Skeletal muscle satellite cell (primary cell): ENCODE results near the gene DOK4.
"Not testable (repeated sequence)": the region's sequence is repeated elsewhere in the genome, so short reads cannot be mapped to it uniquely, and the experiment has no call there.

Experiments
- H3K27me3 ChIP-seq: 2 replicates; pipeline ENCODE4 v1.7.0; 2013; ENCODE audit warnings: low read length; ENCODE audit not compliant: control insufficient read depth, insufficient read depth
- H3K36me3 ChIP-seq: 2 replicates; pipeline ENCODE4 v1.7.0; 2013; ENCODE audit warnings: mild to moderate bottlenecking, control low read depth, low read length; ENCODE audit not compliant: insufficient read depth
- H3K4me1 ChIP-seq: 2 replicates; pipeline ENCODE4 v1.7.0; 2013; ENCODE audit warnings: low read length; ENCODE audit not compliant: control insufficient read depth, insufficient read depth
- H3K4me2 ChIP-seq: 2 replicates; pipeline ENCODE4 v1.7.0; 2013; ENCODE audit warnings: mild to moderate bottlenecking, low read length
- H3K4me3 ChIP-seq: 2 replicates; pipeline ENCODE4 v1.7.0; 2013; ENCODE audit warnings: low read length
- H3K9ac ChIP-seq: 2 replicates; pipeline ENCODE4 v1.7.0; 2013; ENCODE audit warnings: mild to moderate bottlenecking, low read depth, low read length, moderate library complexity
- H3K9me3 ChIP-seq: replicated peaks from 2 replicates; pipeline ENCODE4 v1.7.0; 2013; ENCODE audit warnings: mild to moderate bottlenecking, control low read depth, low read length

The DOK4 gene

DNA sequence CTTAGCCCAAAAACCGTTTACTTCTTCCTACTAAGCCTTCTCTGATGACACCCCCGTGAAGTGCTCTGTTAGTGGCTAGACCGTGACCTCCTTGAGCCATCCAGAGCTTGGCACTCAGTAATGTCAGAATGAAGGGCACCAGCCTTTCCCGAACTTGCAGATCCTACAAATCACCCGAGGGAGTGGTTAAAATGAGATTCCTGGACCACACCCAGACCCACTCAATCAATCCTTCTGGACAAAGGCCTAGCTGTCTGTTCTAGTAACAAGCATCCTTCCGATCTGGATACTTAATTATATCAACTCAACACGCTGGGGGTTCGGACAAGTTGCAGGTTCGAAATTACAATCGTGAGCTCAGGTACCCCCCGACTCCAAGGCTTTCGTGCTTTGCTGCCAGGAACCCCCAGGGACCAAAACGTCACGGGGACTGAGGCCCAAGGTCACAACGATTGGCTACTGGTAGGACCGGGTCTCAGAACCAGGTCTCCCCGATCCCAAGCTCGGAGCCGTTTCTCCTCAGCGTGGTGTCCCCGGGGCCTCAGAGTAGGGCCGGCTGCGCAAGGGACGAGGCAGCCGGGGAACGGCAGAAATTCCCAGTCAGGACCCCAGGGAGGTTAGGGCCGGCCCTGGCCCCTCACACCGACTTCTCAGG, 39.6 kb downstream of the DOK4 start:
- no peaks in the 10 kb centered on the region for H3K9me3 ChIP-seq
- peak overlapping the region; percentile 98 for H3K9ac ChIP-seq
- peak overlapping the region; percentile 81 for H3K4me2 ChIP-seq
- H3K27me3 ChIP-seq = no peaks in the 10 kb centered on the region
- peak overlapping the region; percentile 96 for H3K4me3 ChIP-seq
- peaks cover 16% of the 10 kb centered on the region for H3K4me1 ChIP-seq
- H3K36me3 ChIP-seq = no peaks in the 10 kb centered on the region

DNA sequence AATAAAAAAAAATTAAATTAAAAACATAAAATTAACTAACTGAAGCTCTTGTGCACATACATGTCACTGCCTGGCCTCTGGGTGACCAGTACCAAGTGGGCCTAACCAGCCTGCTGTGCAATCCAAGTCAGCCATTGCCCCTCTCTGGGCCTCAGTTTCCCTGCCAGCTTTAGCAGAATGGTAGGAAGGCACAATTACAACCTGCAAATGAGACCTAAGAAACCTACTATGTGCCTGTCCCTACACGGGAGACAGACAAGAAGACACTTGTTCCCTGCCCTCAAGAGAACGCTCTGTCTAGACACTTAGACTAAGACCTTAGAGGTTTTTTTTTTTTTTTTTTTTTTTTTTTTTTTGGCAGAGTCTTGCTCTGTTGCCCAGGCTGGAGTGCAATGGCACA, 40.8 kb downstream of the DOK4 start:
- H3K9me3 ChIP-seq = no peaks in the 10 kb centered on the region
- H3K36me3 ChIP-seq = peaks cover 4% of the 10 kb centered on the region
- H3K4me1 ChIP-seq = peaks cover 16% of the 10 kb centered on the region
- H3K9ac ChIP-seq = no peak overlapping the region
- no peak overlapping the region for H3K4me2 ChIP-seq
- no peaks in the 10 kb centered on the region for H3K27me3 ChIP-seq
- no peak overlapping the region for H3K4me3 ChIP-seq

DNA sequence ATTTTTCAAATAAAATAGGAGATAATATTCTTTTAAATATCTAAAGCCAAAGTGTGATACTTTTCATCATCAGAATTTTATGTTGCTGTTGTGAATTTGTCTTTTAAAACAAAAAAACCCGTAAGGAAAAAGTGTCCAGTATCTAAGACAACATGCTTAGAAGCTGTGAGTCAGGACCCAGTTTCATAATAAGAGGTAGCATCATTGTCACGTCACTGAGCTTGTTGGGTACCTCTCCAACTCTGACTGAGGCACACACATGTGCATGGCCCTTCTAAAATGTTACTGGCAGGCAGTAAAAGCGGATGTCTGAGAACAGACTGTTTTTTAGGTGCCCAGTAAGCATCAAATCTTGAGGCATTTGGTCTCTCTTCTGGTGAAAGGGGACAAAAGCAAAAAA, 41.6 kb downstream of the DOK4 start:
- Histone ChIP-seq H3K4me2 (no peak overlapping the region), H3K36me3 (peaks cover 10% of the 10 kb centered on the region), H3K9ac (no peak overlapping the region), H3K9me3 (no peaks in the 10 kb centered on the region), H3K27me3 (no peaks in the 10 kb centered on the region), H3K4me1 (peaks cover 16% of the 10 kb centered on the region), H3K4me3 (no peak overlapping the region)

DNA sequence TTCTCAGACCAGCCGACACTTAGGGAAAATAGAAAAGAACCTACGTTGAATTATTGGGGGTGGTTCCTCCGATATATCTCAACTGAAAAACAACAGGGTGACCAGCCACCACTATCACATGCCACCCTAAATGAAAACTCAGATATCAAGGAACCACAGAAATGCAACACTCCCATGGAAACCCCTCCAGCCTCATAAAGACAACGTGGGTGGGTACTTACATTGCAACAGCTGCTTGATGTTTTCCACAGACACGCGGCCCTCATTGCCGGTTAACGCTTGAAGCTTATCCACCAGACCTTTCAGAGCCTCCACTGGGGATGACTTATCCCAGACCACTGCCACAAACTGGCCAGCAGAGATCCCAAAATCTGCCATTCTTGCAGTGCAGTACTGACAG, 45.7 kb downstream of the DOK4 start:
- not testable (repeated sequence) for H3K4me3 ChIP-seq, H3K9ac ChIP-seq, H3K27me3 ChIP-seq, H3K4me2 ChIP-seq, H3K9me3 ChIP-seq
- Histone ChIP-seq H3K4me1 (peaks cover 11% of the 10 kb centered on the region), H3K36me3 (peaks cover 25% of the 10 kb centered on the region)

DNA sequence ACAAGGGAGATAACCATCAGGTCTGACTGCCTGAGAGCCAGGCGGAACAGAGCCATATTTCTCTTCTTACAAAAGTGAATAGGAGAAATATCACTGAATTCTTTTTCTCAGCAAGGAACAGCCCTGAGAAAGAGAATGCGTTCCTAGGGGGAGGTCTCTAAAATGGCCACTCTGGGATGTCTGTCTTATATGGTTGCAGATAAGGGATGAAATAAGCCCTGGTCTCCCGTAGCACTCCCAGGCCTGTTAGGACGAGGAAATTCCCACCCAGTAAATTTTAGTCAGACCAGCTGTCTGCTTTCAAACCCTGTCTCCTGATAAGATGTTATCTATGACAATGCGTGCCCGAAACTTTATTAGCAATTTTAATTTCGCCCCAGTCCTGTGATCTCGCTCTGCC, 46.3 kb downstream of the DOK4 start:
- not testable (repeated sequence) for H3K4me3 ChIP-seq, H3K4me1 ChIP-seq
- peaks cover 28% of the 10 kb centered on the region for H3K36me3 ChIP-seq

DNA sequence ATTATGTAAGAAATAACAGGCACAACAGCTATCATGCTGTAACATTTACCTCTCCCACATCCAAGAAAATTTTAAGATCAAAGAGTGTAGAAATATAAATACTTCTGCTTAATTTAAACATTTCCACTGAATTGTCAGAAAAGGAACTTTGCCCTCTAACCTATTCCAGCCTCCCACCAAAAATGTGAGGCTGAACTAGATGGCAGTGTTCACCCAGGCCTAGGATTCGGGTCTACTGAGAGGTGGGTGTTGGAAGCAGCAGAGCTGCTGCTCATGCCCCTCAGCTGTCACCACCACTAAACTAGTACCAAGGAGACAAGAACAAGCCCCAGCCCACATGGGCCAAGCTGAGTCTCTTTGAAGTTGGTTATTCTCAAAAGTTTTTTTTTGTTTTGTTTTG, 50.5 kb downstream of the DOK4 start:
- no peaks in the 10 kb centered on the region for H3K27me3 ChIP-seq
- H3K36me3 ChIP-seq = peaks cover 65% of the 10 kb centered on the region
- H3K4me1 ChIP-seq = no peaks in the 10 kb centered on the region
- H3K9ac ChIP-seq = no peak overlapping the region
- H3K4me3 ChIP-seq = no peak overlapping the region
- no peak overlapping the region for H3K4me2 ChIP-seq
- H3K9me3 ChIP-seq = no peaks in the 10 kb centered on the region

More for the DNA sequence above, 46.3 kb downstream of the DOK4 start:
- H3K9me3 ChIP-seq, H3K9ac ChIP-seq, H3K4me2 ChIP-seq, H3K27me3 ChIP-seq: not testable (repeated sequence)

DNA sequence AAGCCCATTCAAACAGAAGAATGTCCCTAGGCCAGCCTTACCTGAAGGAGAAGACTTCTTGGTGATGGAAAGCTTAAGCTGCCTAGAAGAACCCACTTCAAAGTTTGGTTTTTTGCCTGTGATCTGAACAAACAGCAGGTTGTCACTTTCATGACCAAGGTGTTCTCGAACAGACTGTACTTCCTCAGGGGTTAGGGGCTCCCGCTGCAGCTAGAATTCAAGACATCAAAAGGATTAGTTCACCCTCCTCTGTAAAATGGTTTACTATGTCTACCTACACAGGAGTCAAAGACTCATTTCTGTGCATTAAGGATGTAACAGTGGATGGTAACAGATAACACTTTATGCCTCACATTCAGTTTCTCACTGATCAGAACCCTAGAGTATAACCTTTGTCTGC, 52.3 kb downstream of the DOK4 start:
- Histone ChIP-seq H3K4me2 (no peak overlapping the region), H3K4me3 (no peak overlapping the region), H3K9me3 (no peaks in the 10 kb centered on the region), H3K27me3 (no peaks in the 10 kb centered on the region), H3K9ac (no peak overlapping the region), H3K36me3 (peaks cover 67% of the 10 kb centered on the region), H3K4me1 (no peaks in the 10 kb centered on the region)

DNA sequence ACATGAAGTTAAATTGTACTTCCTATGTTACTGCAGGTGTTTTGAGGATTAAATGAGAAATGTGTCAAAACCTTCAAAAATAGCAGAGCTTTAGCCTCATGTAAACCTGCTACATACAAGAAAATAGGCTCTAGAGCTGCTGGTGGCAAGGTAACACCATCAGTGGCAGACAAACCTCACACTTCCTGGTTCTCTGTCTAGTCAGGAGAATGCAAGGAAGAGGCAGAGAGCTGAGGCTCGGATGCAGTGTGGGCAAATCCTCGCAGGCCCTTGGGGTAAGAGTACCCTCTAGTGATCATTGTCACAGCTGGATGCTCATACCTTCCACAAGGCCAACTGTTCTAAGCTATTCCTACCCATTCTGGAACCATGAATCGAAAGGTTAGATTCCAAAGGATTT, 53.3 kb downstream of the DOK4 start:
- Histone ChIP-seq H3K4me2 (no peak overlapping the region), H3K9me3 (no peaks in the 10 kb centered on the region), H3K9ac (no peak overlapping the region), H3K27me3 (no peaks in the 10 kb centered on the region), H3K4me1 (no peaks in the 10 kb centered on the region), H3K4me3 (no peak overlapping the region), H3K36me3 (peaks cover 66% of the 10 kb centered on the region)

DNA sequence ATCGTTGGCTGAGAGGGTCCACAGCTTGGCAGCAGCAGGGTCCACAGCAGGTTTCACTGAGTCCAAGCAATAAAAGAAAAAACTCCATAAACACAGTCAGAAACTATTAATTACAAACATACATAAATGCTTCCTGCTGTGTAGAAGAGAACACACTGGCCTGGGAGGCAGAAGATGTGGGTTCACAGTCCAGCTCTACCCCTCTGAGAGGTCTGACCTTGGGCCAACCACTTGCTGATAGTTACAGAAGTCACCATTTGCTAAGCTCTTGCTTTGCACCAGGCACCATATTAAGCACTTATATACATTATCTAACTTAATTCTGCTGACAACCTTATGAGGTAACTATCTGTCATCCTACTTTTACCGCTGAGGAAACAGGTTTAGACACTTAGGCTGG, 53.8 kb downstream of the DOK4 start:
- Histone ChIP-seq H3K4me3 (no peak overlapping the region), H3K9me3 (no peaks in the 10 kb centered on the region), H3K4me2 (no peak overlapping the region), H3K27me3 (no peaks in the 10 kb centered on the region), H3K4me1 (no peaks in the 10 kb centered on the region), H3K36me3 (peaks cover 69% of the 10 kb centered on the region), H3K9ac (no peak overlapping the region)

DNA sequence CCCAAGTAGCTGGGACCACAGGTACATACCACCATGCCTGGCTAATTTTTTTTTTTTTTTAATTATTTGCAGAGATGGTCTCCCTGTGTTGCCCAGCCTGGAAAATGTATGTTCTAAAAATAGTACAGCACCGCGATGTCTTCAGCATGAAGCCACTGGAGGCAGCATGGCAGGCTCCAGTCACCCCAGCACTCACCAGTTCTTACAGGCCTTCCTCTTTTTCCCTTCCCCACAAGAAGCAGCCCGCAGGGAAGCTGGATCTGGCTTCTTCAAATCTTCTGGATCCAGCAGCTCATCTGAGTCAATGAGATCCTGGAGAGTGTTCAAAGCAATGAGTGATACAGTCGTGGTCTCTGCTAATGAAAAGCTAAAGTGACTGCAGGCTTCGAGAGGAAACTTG, 55.3 kb downstream of the DOK4 start:
- no peaks in the 10 kb centered on the region for H3K9me3 ChIP-seq
- H3K27me3 ChIP-seq = no peaks in the 10 kb centered on the region
- H3K36me3 ChIP-seq = peaks cover 73% of the 10 kb centered on the region
- no peaks in the 10 kb centered on the region for H3K4me1 ChIP-seq
- no peak overlapping the region for H3K4me2 ChIP-seq
- no peak overlapping the region for H3K9ac ChIP-seq
- no peak overlapping the region for H3K4me3 ChIP-seq

DNA sequence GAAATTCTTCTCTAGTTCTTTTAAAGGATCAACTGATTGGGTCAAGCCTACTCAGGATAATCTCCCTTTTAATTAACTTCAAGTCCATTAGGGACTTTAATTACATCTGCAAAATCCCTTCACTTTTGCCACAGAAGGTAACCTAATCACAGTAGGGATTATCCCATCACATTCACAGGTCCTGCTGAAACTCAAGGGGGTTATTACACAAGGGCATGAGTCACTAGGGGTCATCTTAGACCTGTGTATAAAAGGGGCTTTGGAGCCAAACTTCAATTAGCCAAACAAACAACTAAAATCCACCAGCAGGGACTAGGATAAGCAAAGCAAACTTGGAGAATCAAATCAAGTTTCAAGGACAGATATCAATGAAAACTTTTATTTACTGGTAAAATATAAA, 58.5 kb downstream of the DOK4 start:
- Histone ChIP-seq H3K27me3 (no peaks in the 10 kb centered on the region), H3K4me3 (no peak overlapping the region), H3K9ac (no peak overlapping the region), H3K4me2 (no peak overlapping the region), H3K9me3 (no peaks in the 10 kb centered on the region), H3K4me1 (no peaks in the 10 kb centered on the region), H3K36me3 (peaks cover 51% of the 10 kb centered on the region)

DNA sequence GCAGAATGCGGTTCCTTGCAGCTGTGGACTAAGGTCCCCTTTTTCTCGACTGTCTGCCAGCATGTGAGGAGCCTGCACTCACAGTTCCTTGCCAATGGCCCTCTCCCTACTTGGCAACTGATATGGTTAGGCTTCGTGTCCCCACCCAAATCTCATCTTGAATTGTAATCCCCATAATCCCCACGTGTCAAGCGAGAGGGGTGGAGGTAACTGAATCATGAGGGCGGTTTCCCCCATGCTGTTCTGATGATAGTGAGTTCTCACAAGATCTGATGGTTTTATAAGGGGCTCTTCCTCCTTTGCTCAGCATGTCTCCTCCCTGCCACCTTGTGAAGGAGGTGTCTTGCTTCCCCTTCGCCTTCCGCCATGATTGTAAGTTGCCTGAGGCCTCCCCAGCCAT, 59.0 kb downstream of the DOK4 start:
- Histone ChIP-seq H3K4me3 (no peak overlapping the region), H3K4me2 (no peak overlapping the region), H3K9me3 (no peaks in the 10 kb centered on the region), H3K36me3 (peaks cover 45% of the 10 kb centered on the region), H3K4me1 (no peaks in the 10 kb centered on the region), H3K9ac (no peak overlapping the region), H3K27me3 (no peaks in the 10 kb centered on the region)
